HepG2 (cell line): ENCODE results near the gene NODAL.

Source experiments
- ARNTL ChIP-seq: sonication (generic); formaldehyde crosslinking; IDR thresholded peaks from 2 replicates; pipeline ENCODE4 v1.4.0; 2020; ENCODE audit warnings: mild to moderate bottlenecking, missing genetic modification reagents
- GLI4 ChIP-seq: sonication (generic); formaldehyde crosslinking; IDR thresholded peaks from 2 replicates; pipeline ENCODE4 v1.5.1; 2020; ENCODE audit warnings: missing genetic modification reagents, mild to moderate bottlenecking, moderate library complexity, borderline replicate concordance
- ZKSCAN5 ChIP-seq: sonication (generic); formaldehyde crosslinking; IDR thresholded peaks from 2 replicates; pipeline ENCODE4 v1.5.1; 2020; ENCODE audit warnings: mild to moderate bottlenecking, missing genetic modification reagents
- ZNF256 ChIP-seq: sonication (generic); formaldehyde crosslinking; conservative IDR thresholded peaks from 2 replicates; pipeline ENCODE4 v1.4.0; 2020; ENCODE audit warnings: missing genetic modification reagents
- ZNF292 ChIP-seq: sonication (generic); formaldehyde crosslinking; IDR thresholded peaks from 2 replicates; pipeline ENCODE4 v1.8.1; 2022; ENCODE audit warnings: mild to moderate bottlenecking, low read depth, missing genetic modification reagents, borderline replicate concordance
- TF ChIP-seq, protein P1 (sequence below), 2 experiments: sonication (generic) in 1 of 2; formaldehyde crosslinking in 1 of 2; IDR thresholded peaks; 2 replicates each; pipeline versions ENCODE4 v1.5.1 to v1.6.1; 2011 to 2020; ENCODE audit warnings: borderline replicate concordance in 1 of 2, low read depth in 1 of 2, low read length in 1 of 2, mild to moderate bottlenecking in 1 of 2, missing genetic modification reagents in 1 of 2, moderate library complexity in 1 of 2

DNA sequence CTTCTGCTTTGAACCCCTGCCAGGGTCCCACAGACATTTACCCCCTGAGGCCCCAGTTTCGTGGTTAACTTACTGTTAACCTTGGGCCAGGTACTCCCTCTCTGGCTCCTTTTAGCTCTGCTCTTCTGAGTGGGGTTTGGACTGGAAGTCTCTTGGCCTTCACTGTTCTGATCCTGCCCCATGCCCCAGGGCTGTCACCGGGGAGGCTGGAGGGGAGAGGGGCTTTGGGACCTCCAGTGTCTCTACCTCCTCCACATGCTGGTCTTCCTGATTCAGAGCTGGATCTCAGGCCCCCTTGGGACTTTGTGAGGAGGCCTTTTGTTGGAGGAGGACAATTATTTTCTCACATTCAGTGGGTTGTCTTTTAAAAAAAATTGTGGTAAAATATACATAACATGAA, 24.4 kb upstream of the NODAL start:
- TF ChIP-seq ARNTL (CRISPR knock-in tag) (no peak), GLI4 (no peak), ZNF292 (no peak), ZKSCAN5 (CRISPR knock-in tag) (no peak), ZNF256 (CRISPR knock-in tag) (no peak)
- TF ChIP-seq, protein P1, sequence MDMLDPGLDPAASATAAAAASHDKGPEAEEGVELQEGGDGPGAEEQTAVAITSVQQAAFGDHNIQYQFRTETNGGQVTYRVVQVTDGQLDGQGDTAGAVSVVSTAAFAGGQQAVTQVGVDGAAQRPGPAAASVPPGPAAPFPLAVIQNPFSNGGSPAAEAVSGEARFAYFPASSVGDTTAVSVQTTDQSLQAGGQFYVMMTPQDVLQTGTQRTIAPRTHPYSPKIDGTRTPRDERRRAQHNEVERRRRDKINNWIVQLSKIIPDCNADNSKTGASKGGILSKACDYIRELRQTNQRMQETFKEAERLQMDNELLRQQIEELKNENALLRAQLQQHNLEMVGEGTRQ (IDR thresholded peaks at IDR 0.05; ENCODE audit: low read depth, low read length) = no peak
- TF ChIP-seq, protein P1 (CRISPR knock-in tag; IDR thresholded peaks at IDR 0.05; ENCODE audit: borderline replicate concordance) = no peak
